Measurements from ENCODE around the gene WDR7.

WDR7 gene

GRCh38 chr18:57003342-57003741, 352.2 kb downstream of the WDR7 start:
- DNase-seq, result no peak

- no peak for DNase-seq
Measured at GRCh38 chr18:57004366-57005121, 353.4 kb downstream of the WDR7 start.

DNA sequence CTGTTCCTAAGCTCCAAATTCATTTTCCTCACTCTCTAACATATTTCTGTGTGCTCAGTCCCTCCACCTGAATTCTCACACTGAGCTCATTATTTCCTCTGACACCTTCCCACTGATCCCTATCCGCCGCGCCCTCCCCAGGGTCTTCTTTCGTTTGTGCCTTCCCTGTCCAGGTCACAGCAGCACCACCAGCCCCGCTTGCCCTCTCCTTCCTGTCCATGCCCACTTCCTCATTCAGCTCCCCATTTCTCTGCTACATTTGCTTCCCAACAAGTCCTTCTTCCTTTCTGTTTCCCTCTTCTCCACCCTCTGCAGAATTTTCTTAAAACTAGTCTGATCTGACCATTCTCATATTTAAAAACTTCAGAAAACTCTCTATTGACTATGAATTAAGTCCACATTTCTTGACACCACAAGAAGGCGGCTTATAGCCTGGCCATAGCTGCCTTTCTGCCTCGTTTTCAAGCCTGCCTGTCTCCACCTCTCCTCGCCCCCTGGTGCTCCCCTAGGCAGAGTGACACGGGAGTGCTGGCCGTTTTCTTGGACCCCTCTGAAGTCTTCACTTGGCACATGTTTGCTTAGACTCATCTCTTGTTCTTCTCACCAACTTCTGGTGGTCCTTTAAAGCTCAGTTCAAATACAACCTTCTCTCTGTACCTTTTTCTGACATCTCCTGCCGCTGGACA, 357.0 kb downstream of the WDR7 start:
- DNase-seq, result no peak

GRCh38 chr18:57009844-57010243, 358.7 kb downstream of the WDR7 start:
- DNase-seq, result no peak

DNA sequence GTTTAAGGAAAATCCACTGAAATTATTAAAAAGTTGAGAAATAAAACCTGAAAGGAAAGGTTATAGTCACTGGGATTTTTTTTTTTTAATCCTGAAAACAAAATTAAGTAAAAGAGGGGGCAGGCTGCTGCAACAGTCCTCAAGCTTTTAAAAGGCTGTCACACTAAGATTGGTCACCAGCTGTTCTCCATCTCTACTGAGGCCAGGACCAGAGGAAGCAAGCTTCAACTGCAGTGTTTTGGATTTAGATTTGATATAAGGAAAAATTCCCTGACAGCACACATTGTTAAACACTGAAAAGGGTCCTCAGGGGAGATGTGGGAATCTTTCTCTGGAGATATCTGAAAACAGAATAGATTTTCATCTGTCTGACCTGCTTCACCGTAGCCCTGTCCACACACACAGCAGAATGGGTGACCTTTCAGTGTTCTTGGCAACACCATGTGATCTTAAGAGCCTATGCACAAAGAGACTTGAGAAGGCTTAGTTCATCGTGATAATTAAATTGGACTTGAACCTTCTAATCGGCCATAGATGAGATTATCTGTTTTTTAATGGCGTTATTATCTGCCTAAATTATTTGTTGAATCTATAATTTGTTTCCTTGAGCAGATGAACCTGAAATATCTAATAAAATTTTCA, 363.7 kb downstream of the WDR7 start:
- no peak for DNase-seq

- DNase-seq, result no peak
Measured at GRCh38 chr18:57015451-57015850, 364.3 kb downstream of the WDR7 start.

DNA sequence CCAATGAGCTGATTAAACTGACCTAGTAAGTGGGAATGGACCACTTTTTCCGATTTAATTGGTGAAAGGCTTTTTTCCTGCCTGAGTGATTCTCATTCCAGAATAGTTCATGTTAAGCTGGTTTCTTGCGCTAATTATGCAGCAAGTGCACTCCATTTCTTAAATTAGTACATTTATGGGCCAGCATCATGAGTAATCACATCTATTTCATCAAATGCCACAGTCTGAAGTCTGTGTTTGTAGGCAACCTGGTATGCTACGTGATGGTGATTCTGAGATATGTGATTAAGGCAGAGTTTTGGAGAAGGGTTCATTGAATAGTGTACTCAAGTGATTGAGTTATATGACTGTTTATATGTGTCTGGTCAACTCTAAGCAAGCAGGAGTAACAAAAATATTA, 367.7 kb downstream of the WDR7 start:
- DNase-seq, result no peak

DNA sequence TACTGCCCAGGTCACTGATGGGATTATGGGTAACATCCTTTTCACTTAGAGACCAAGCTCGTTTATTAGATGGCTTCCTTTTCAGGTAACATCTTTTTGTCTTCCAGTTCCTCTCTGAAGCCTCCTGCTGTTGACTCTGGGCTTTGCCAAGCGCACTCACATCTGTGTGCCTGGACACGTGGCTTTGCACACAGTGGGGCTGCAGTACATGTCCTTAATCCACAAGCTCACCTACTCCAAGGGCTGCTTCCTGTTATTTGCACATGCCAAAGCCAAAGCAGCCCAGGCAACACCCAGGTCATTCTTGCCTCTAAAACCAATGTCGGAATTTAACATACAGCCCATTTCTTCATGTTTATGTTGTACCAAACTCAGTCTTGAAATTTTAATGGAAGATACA, 371.6 kb downstream of the WDR7 start:
- DNase-seq, result no peak

DNA sequence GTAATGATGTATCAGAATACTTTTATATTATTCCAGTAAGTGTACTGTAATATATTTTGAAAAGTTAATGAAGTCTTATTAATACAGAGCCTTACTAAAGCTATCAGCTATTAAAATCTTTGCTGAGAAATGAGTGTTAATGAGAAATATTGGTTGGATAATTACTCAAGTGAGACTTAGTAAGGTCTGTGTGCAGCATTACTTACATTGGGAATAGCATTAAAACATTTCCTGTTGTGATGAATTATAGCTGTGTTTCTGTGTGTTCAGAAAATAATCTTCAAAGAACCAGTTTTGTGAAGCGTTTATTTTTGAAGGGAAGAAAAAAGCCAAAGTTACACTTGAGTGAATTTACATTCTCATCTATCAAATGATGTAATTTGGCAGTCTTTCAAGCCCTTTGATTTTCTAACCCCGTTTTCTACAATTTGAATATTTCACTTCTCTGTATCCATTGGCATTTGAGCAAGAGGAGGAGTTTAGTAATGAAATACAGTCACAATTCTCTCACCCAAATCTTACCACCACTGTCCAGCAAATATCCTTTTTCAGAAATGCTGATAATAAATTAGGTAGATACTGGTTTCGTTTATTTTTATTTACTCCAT, 372.2 kb downstream of the WDR7 start:
- no peak for DNase-seq

DNA sequence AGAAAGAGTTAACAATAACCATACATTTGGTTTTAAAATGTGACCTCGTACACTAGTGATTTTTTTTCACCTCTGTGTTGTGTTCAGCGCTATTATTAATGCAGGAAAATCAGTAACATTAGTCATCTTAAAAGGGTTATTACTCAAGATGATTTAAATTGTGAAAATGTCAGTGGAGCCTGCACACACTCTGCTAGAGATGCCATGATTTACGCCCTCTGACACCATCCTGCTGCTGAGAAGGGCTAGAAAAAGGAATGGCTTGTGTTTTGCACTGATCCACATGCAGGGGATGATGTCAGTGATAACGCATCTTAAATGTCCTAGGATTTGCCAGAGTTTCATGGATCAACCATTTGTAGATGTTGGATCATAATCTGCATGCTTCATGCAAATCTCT, 374.4 kb downstream of the WDR7 start:
- no peak for DNase-seq

GRCh38 chr18:57026316-57026715, 375.2 kb downstream of the WDR7 start:
- DNase-seq, result no peak

DNA sequence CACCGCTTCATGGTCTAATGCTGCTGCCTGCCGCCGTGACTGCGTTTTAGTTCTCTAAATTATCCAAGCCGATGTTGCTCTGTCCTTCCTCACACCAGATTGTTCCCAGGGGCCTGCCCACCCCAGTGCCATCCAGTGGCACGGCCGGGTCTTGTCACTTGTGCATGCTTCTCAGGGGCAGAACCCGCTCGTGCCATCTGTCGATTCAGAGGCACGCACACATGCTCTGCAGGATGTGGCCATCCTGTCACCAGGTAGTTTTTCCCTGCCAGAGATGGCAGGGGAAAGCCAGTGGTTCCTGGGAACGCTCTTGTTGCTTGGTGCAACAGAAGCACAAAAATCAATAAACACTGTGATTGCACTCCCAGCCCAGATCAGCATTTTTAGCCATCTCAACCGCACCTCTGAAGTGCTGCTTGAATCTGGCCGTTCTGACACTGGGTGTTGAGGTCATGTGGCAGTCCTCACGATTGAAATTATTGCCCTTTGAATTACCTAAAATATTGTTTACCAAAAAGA, 376.1 kb downstream of the WDR7 start:
- no peak for DNase-seq

DNA sequence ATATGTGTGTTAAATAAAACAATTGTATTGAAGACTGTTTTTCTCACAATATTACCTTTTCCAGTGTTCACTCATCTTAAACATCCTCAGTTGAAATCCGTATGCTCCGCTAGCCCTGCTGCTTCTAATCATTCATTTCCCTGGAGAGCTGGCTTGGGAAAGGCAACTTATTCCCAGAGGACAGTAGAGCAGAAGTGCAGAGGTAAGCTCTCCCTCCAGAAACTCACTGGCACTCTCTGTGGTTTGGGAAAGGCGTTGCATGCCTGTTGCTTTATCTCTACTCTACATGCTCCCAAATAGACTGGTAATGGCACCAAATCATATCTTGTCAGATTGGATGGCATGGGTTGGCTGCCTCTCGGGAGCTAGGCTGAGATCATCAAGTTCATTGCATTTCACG, 378.6 kb downstream of the WDR7 start:
- no peak for DNase-seq

DNA sequence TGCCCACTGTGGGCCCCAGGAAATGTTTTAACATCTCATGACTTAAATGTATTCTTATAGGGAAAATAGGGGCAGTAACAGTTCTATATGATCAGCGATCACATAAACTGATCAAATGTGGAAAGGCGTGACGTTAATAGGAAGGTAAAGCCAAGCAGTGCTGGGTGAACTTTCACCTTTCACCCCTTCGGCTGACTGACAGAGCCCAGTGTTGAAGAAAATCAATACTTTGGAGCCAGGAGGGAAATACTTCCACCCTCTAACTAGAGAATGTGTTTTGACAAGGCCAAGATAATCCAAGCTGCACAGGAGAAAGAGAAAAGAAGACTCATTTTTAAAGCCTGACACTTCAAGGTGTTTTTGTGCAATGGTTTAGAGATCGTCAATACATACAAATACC, 379.3 kb downstream of the WDR7 start:
- DNase-seq, result no peak

DNA sequence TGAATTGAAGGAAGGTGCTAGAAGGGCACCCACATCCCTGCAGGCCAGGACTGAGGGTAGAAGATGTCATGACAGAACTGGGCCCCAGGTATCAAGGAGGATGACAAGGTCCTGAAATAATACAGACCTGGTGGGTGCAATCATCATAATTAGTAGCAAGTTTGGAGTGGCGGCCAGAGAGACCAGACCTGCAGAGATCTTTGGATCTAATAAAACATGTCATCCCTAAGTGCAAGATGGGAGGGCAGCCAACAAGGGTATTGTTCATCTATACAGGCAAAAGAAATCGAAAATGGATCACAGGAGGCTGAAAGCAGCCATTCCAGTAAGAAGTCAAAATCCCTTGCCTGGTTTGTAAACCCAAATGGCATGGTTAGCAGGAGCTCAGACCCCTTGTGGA, 384.4 kb downstream of the WDR7 start:
- no peak for DNase-seq

GRCh38 chr18:57038395-57038794, 387.2 kb downstream of the WDR7 start:
- DNase-seq, result no peak

DNA sequence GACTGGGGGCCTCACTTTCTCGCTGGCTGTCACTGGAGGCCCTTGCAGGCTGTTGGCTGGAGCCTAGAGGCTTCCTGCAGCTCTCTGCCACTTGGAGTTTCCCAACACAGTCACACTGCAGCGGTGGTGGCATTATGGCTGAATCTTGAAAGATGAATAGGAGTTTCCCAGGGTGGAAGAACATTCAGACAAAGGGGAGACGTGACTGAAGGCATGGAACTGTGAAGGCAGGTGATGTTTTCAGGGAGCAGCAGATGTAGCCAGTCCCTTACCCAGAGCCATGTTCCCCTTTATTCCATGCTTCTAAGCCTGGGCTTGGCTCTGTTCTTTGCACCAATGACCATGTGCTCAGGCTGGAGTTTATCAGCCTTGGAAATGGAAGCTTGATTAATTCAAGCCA, 389.0 kb downstream of the WDR7 start:
- DNase-seq, result no peak

GRCh38 chr18:57043241-57043640, 392.1 kb downstream of the WDR7 start:
- no peak for DNase-seq

DNA sequence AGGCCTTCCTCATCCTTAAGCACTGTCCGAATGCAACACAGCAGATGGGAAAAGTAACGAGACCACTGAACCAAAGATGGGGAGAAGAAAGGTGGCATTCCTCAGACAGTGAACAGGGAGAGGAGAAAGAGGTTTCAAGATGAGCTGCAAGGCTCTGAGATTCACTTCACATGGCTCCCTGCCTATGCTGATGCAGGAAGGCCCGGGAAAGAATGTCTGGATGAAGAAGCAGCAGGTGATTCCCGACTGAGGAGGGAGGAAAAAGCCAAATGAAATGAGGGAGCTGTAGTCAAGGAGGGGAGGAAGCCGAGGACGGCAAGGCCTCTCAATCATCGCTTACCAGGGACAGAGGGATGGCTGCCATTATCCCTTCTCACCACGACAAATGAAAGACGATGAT, 397.2 kb downstream of the WDR7 start:
- no peak for DNase-seq

DNA sequence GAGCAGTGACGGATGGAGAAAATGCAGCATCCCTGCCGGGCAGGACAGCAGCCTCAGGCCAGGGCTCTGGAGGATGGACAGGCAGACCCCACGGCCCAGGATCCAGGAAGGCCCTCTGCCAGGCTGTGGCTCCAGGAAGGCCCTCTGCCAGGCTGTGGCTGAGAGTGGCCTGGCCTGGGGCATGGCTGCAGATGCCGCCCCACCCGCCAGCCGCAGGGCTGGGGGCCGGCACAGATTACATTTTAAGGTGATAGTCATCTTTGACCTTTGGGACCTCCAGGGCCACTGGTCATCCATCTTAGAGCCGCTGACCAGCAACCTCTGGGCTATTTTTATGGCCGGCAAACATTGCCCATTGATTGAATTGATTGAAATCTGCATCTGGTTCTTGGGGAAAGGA, 397.7 kb downstream of the WDR7 start:
- DNase-seq, result no peak

GRCh38 chr18:57050310-57050949, 399.3 kb downstream of the WDR7 start:
- DNase-seq, result no peak

- no peak for DNase-seq
Measured at GRCh38 chr18:57051021-57051656, 400.0 kb downstream of the WDR7 start.

- DNase-seq, result no peak
Measured at GRCh38 chr18:57051657-57052044, 400.5 kb downstream of the WDR7 start.

Data from activated CD4-positive, alpha-beta T cell treated with anti-CD3 and anti-CD28 coated beads, Interleukin-2, amount 50 U/mL, for 4 hours (primary cell).